ENCODE measurements around the gene EIF3M. TPM values are rescaled to one million over a fixed set of nuclear protein-coding genes. Genes with fewer than 3 reads are reported as not detected.
A peak's percentile ranks its signal among the peaks of the same experiment; 100 is the strongest.

The EIF3M gene
- total RNA-seq, 4 donors from 2014 or later, result 226 to 489 (median 396) TPM

DNA sequence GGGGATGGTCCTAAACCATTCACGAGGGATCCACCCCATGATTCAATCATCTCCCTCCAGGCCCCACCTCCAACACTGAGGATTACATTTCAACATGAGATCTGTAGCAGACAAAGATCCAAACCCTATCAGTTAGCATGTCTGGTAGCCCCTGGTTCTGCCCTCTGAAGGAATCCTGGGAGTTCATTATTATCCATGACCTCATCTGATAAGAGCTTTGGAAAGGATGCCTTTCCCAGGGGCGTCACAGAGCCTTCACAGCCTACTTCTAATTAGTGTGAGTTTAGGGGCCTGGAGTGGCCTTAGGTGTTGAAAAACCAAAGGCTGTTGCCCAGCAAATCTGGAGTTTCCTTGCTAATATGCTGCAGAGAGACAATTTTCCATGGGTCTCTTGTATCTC lies 8.6 kb upstream of the EIF3M start:
- Histone ChIP-seq H3K36me3 (no peaks in the 10 kb centered on the region), H3K27me3 (peaks cover 4% of the 10 kb centered on the region), H3K4me3 (no peak overlapping the region), H3K4me1 (no peaks in the 10 kb centered on the region), H3K9me3 (no peaks in the 10 kb centered on the region), H3K27ac (no peak overlapping the region)
- 68% methylated on average over 2 of the region's 2 CpGs for WGBS
- TF ChIP-seq POLR2A (IDR thresholded peaks at IDR 0.05) (no peak), EP300 (IDR thresholded peaks at IDR 0.05) (no peak), POLR2AphosphoS5 (IDR thresholded peaks at IDR 0.05) (no peak)
- TF ChIP-seq, protein P1, sequence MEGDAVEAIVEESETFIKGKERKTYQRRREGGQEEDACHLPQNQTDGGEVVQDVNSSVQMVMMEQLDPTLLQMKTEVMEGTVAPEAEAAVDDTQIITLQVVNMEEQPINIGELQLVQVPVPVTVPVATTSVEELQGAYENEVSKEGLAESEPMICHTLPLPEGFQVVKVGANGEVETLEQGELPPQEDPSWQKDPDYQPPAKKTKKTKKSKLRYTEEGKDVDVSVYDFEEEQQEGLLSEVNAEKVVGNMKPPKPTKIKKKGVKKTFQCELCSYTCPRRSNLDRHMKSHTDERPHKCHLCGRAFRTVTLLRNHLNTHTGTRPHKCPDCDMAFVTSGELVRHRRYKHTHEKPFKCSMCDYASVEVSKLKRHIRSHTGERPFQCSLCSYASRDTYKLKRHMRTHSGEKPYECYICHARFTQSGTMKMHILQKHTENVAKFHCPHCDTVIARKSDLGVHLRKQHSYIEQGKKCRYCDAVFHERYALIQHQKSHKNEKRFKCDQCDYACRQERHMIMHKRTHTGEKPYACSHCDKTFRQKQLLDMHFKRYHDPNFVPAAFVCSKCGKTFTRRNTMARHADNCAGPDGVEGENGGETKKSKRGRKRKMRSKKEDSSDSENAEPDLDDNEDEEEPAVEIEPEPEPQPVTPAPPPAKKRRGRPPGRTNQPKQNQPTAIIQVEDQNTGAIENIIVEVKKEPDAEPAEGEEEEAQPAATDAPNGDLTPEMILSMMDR (IDR thresholded peaks at IDR 0.05), result no peak
- no peak for DNase-seq (ENCODE audit: low spot score in 2 of 2)

DNA sequence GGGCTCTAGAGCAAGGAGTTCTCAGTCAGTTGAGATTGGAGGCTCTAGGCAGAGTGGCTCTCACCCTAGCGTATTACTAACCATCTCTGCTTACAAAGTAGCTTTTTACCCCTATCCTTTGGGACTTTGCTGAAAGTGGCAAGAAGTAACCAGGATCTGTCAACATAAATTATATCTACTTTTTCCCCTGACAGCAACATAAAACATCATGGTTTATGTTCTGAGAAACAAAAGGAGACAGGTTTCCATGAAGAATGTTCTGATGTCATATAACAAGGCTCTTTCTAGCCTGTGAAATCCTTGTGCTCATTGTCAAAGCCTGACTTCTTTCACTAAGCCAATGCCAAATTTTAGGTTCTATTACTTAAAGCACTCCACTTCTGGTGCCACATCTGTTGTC lies 7.2 kb upstream of the EIF3M start:
- TF ChIP-seq, protein P1 (IDR thresholded peaks at IDR 0.05), result no peak
- TF ChIP-seq POLR2AphosphoS5 (IDR thresholded peaks at IDR 0.05) (no peak), EP300 (IDR thresholded peaks at IDR 0.05) (no peak), POLR2A (IDR thresholded peaks at IDR 0.05) (no peak)
- Histone ChIP-seq H3K27me3 (peaks cover 3% of the 10 kb centered on the region), H3K27ac (no peak overlapping the region), H3K4me1 (no peaks in the 10 kb centered on the region), H3K9me3 (no peaks in the 10 kb centered on the region), H3K36me3 (no peaks in the 10 kb centered on the region), H3K4me3 (no peak overlapping the region)
- 100% methylated on average over 1 of the region's 1 CpG for WGBS
- DNase-seq (ENCODE audit: low spot score in 2 of 2), result no peak

DNA sequence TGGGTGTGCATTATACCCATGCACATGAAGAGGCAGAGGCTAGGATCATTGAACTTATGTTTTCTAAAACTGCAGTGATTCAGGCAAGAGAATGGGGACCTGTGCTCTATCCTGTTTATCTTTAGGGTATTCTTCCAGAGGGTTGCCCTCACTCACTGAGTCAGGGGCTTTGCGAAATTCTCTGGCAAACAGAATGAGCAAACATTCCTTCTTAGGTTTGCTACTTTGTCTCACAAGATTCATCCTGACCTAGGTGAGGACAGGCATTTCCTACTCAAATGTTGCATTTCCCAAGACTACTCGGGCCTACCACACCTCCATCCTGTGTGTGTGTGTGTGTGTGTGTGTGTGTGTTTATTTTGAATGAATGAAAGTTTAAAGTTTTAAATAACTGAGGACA lies 2.7 kb upstream of the EIF3M start:
- H3K4me1 ChIP-seq, result peaks cover 13% of the 10 kb centered on the region
- no peaks in the 10 kb centered on the region for H3K9me3 ChIP-seq
- DNase-seq (ENCODE audit: low spot score in 2 of 2), result no peak
- TF ChIP-seq, protein P1 (IDR thresholded peaks at IDR 0.05), result no peak
- no peak for TF ChIP-seq POLR2A (IDR thresholded peaks at IDR 0.05)
- no peak for TF ChIP-seq EP300 (IDR thresholded peaks at IDR 0.05)
- no peak for TF ChIP-seq POLR2AphosphoS5 (IDR thresholded peaks at IDR 0.05)
- H3K27me3 ChIP-seq, result no peaks in the 10 kb centered on the region
- H3K36me3 ChIP-seq, result no peaks in the 10 kb centered on the region
- no peak overlapping the region for H3K27ac ChIP-seq
- no peak overlapping the region for H3K4me3 ChIP-seq
- 64% methylated on average over 2 of the region's 2 CpGs for WGBS

DNA sequence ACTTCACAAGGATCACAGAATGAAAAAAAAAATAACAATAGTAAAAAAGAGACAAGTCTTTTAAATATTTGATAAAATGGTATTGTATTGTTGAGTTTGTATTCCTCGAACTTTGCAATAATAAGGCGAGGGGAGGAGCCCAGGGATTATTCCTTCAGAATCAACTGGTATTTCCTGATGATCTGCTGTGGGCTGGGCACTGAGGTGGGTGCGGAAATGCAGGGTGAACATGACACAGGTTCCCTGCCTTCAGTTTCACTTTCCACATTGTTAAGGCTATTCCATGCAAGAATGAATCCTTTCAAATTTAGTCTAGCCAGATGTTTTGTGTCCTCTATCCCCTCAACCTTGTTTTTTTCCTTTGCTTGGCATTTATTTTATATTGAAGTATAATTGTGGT lies 2.1 kb upstream of the EIF3M start:
- no peak overlapping the region for H3K27ac ChIP-seq
- H3K4me1 ChIP-seq, result peaks cover 17% of the 10 kb centered on the region
- no peaks in the 10 kb centered on the region for H3K36me3 ChIP-seq
- DNase-seq (ENCODE audit: low spot score in 2 of 2), result no peak
- no peak overlapping the region for H3K4me3 ChIP-seq
- TF ChIP-seq POLR2A (IDR thresholded peaks at IDR 0.05) (no peak), POLR2AphosphoS5 (IDR thresholded peaks at IDR 0.05) (no peak), EP300 (IDR thresholded peaks at IDR 0.05) (no peak)
- TF ChIP-seq, protein P1 (IDR thresholded peaks at IDR 0.05), result no peak
- H3K9me3 ChIP-seq, result no peaks in the 10 kb centered on the region
- no peaks in the 10 kb centered on the region for H3K27me3 ChIP-seq
- 79% methylated on average over 3 of the region's 3 CpGs for WGBS

DNA sequence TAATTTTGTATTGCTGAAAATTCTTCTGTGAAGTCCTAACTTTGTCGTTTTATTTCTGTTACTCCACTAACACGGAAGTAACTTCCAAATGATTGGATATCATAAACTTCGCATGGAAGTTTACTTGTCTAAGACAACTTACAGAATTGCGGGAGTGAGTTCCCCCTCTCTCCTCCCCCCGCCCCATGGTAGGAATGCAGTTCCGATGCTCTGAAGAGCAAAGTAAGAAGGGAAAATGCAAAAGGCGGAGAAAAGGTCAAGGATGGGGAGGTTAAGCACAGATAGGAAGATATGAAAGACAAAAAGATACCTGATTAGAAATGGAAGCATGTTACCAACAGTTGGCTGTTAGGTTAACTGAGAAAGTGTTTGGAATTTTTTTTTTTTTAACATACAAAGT lies 1.3 kb downstream of the EIF3M start:
- WGBS, result 7% methylated on average over 7 of the region's 7 CpGs
- peaks cover 15% of the 10 kb centered on the region for H3K36me3 ChIP-seq
- H3K4me3 ChIP-seq, result peak overlapping the region; percentile 80
- H3K27ac ChIP-seq, result no peak overlapping the region
- no peak for DNase-seq (ENCODE audit: low spot score in 2 of 2)
- peaks cover 17% of the 10 kb centered on the region for H3K4me1 ChIP-seq
- H3K9me3 ChIP-seq, result no peaks in the 10 kb centered on the region
- no peaks in the 10 kb centered on the region for H3K27me3 ChIP-seq
- no peak for TF ChIP-seq POLR2AphosphoS5 (IDR thresholded peaks at IDR 0.05)
- no peak for TF ChIP-seq EP300 (IDR thresholded peaks at IDR 0.05)
- no peak for TF ChIP-seq POLR2A (IDR thresholded peaks at IDR 0.05)
- TF ChIP-seq, protein P1 (IDR thresholded peaks at IDR 0.05), result no peak

All from suprapubic skin (tissue), 4 donors.